HEK293 (cell line): ENCODE results near the gene MED8.

Experiments used
- CTCF ChIA-PET: fragments of 350-600 bp; formaldehyde crosslinking; extraction: SDS; loops from one replicate; lab custom pipeline; 2021; ENCODE audit warnings: antibody characterized with exemption; lab: Yijun Ruan, JAX
- POLR2A ChIA-PET: fragments of 300-600 bp; formaldehyde crosslinking; extraction: SDS; loops from one replicate; lab custom pipeline; 2020; ENCODE audit warnings: antibody characterized with exemption, inconsistent platforms; lab: Yijun Ruan, JAX
- H3K27ac ChIP-seq: fragments of 200-500 bp; sonication (Bioruptor generic); 2 replicates; pipeline ENCODE4 v1.5.1; 2014; ENCODE audit warnings: low read depth, low read length, control low read depth, inconsistent platforms; ENCODE audit errors: extremely low read depth
- H3K36me3 ChIP-seq, 2 experiments: fragments of 200-500 bp in 1 of 2; sonication (Bioruptor generic) in 1 of 2; 1 replicate in 1 of 2; 2 replicates in 1 of 2; pipeline ENCODE4 v1.5.1; 2014 to 2017; ENCODE audit warnings: inconsistent platforms in 2 of 2, low read length in 2 of 2; ENCODE audit not compliant: control insufficient read depth in 2 of 2, insufficient read depth in 1 of 2
- H3K4me1 ChIP-seq: fragments of 200-500 bp; sonication (Bioruptor generic); 2 replicates; pipeline ENCODE4 v1.5.1; 2014; ENCODE audit warnings: mild to moderate bottlenecking, low read length, inconsistent platforms; ENCODE audit not compliant: control insufficient read depth, insufficient read depth
- H3K4me3 ChIP-seq: 2 replicates; pipeline ENCODE4 v1.5.1; 2011; ENCODE audit warnings: low read depth, mild to moderate bottlenecking, control low read depth, low read length, moderate library complexity
- H3K9me3 ChIP-seq: fragments of 200-500 bp; sonication (Bioruptor generic); 2 replicates; pipeline ENCODE4 v1.5.1; 2014; ENCODE audit warnings: low read depth, low read length, inconsistent platforms; ENCODE audit not compliant: control insufficient read depth, insufficient read depth
- EGR2 ChIP-seq: fragments of 450-650 bp; formaldehyde crosslinking; IDR thresholded peaks from 2 replicates; pipeline ENCODE4 v1.5.1; 2016; ENCODE audit warnings: low read depth, missing biosample characterization, missing genetic modification characterization
- KLF1 ChIP-seq: fragments of 450-650 bp; formaldehyde crosslinking; IDR thresholded peaks from 2 replicates; pipeline ENCODE4 v1.5.1; 2016; ENCODE audit warnings: missing biosample characterization, missing genetic modification characterization
- KLF8 ChIP-seq: fragments of 450-650 bp; formaldehyde crosslinking; IDR thresholded peaks from 2 replicates; pipeline ENCODE4 v1.5.1; 2016; ENCODE audit warnings: missing biosample characterization, missing genetic modification characterization
- KLF9 ChIP-seq: fragments of 450-650 bp; formaldehyde crosslinking; IDR thresholded peaks from 2 replicates; pipeline ENCODE4 v1.5.1; 2016; ENCODE audit warnings: missing biosample characterization, missing genetic modification characterization, low read depth
- REPIN1 ChIP-seq: fragments of 450-650 bp; formaldehyde crosslinking; IDR thresholded peaks from 2 replicates; pipeline ENCODE4 v1.5.1; 2017; ENCODE audit warnings: missing biosample characterization, missing genetic modification characterization, low read depth
- ZBTB21 ChIP-seq: fragments of 450-650 bp; formaldehyde crosslinking; IDR thresholded peaks from 2 replicates; pipeline ENCODE4 v1.5.1; 2017; ENCODE audit warnings: missing biosample characterization, missing genetic modification characterization
- ZBTB48 ChIP-seq: fragments of 450-650 bp; formaldehyde crosslinking; IDR thresholded peaks from 2 replicates; pipeline ENCODE4 v1.5.1; 2016; ENCODE audit warnings: missing biosample characterization, missing genetic modification characterization
- ZBTB7A ChIP-seq: fragments of 450-650 bp; formaldehyde crosslinking; IDR thresholded peaks from 2 replicates; pipeline ENCODE4 v1.5.1; 2016; ENCODE audit warnings: low read depth, missing biosample characterization, missing genetic modification characterization
- ZFP37 ChIP-seq: fragments of 450-650 bp; formaldehyde crosslinking; IDR thresholded peaks from 2 replicates; pipeline ENCODE4 v1.5.1; 2016; ENCODE audit warnings: missing biosample characterization, missing genetic modification characterization
- ZFP41 ChIP-seq: fragments of 450-650 bp; formaldehyde crosslinking; IDR thresholded peaks from 2 replicates; pipeline ENCODE4 v1.5.1; 2016; ENCODE audit warnings: missing biosample characterization, missing genetic modification characterization, borderline replicate concordance
- ZNF121 ChIP-seq: fragments of 450-650 bp; formaldehyde crosslinking; IDR thresholded peaks from 2 replicates; pipeline ENCODE4 v1.5.1; 2016; ENCODE audit warnings: missing biosample characterization, missing genetic modification characterization
- ZNF133 ChIP-seq: fragments of 450-650 bp; formaldehyde crosslinking; IDR thresholded peaks from 2 replicates; pipeline ENCODE4 v1.5.1; 2016; ENCODE audit warnings: missing biosample characterization, missing genetic modification characterization
- ZNF146 ChIP-seq: fragments of 450-650 bp; formaldehyde crosslinking; IDR thresholded peaks from 2 replicates; pipeline ENCODE4 v1.5.1; 2016; ENCODE audit warnings: missing biosample characterization, missing genetic modification characterization
- ZNF184 ChIP-seq: fragments of 450-650 bp; IDR thresholded peaks from 2 replicates; pipeline ENCODE4 v1.5.1; 2018; ENCODE audit warnings: missing biosample characterization, mild to moderate bottlenecking, missing genetic modification characterization
- ZNF2 ChIP-seq: fragments of 450-650 bp; formaldehyde crosslinking; IDR thresholded peaks from 2 replicates; pipeline ENCODE4 v1.5.1; 2016; ENCODE audit warnings: missing biosample characterization, missing genetic modification characterization
- ZNF211 ChIP-seq: fragments of 450-650 bp; formaldehyde crosslinking; IDR thresholded peaks from 2 replicates; pipeline ENCODE4 v1.5.1; 2016; ENCODE audit warnings: low read depth, missing biosample characterization, missing genetic modification characterization
- ZNF223 ChIP-seq: fragments of 450-650 bp; formaldehyde crosslinking; IDR thresholded peaks from 2 replicates; pipeline ENCODE4 v1.5.1; 2016; ENCODE audit warnings: missing biosample characterization, missing genetic modification characterization
- ZNF37A ChIP-seq: fragments of 450-650 bp; IDR thresholded peaks from 2 replicates; pipeline ENCODE4 v1.5.1; 2018; ENCODE audit warnings: missing biosample characterization, missing genetic modification characterization
- ZNF391 ChIP-seq: fragments of 450-650 bp; formaldehyde crosslinking; IDR thresholded peaks from 2 replicates; pipeline ENCODE4 v1.5.1; 2016; ENCODE audit warnings: low read depth, missing biosample characterization, missing genetic modification characterization, borderline replicate concordance
- ZNF423 ChIP-seq: fragments of 450-650 bp; formaldehyde crosslinking; IDR thresholded peaks from 2 replicates; pipeline ENCODE4 v1.5.1; 2016; ENCODE audit warnings: missing biosample characterization, missing genetic modification characterization
- ZNF555 ChIP-seq: fragments of 450-650 bp; formaldehyde crosslinking; conservative IDR thresholded peaks from 2 replicates; pipeline ENCODE4 v1.5.1; 2017; ENCODE audit warnings: missing biosample characterization, mild to moderate bottlenecking, missing genetic modification characterization, inconsistent platforms
- ZNF558 ChIP-seq: fragments of 450-650 bp; formaldehyde crosslinking; IDR thresholded peaks from 2 replicates; pipeline ENCODE4 v1.5.1; 2016; ENCODE audit warnings: missing biosample characterization, missing genetic modification characterization
- ZNF623 ChIP-seq: fragments of 450-650 bp; formaldehyde crosslinking; IDR thresholded peaks from 2 replicates; pipeline ENCODE4 v1.5.1; 2016; ENCODE audit warnings: missing biosample characterization, missing genetic modification characterization
- ZNF747 ChIP-seq: fragments of 450-650 bp; formaldehyde crosslinking; IDR thresholded peaks from 2 replicates; pipeline ENCODE4 v1.5.1; 2016; ENCODE audit warnings: missing biosample characterization, missing genetic modification characterization
- ZNF76 ChIP-seq: fragments of 450-650 bp; formaldehyde crosslinking; IDR thresholded peaks from 2 replicates; pipeline ENCODE4; 2016; ENCODE audit warnings: low read depth, missing biosample characterization, missing genetic modification characterization, borderline replicate concordance
- ZXDB ChIP-seq: fragments of 450-650 bp; formaldehyde crosslinking; IDR thresholded peaks from 2 replicates; pipeline ENCODE4 v1.5.1; 2016; ENCODE audit warnings: missing biosample characterization, missing genetic modification characterization
- TF ChIP-seq, protein P1 (sequence below): fragments of 450-650 bp; formaldehyde crosslinking; IDR thresholded peaks from 2 replicates; pipeline ENCODE4 v1.5.1; 2016; ENCODE audit warnings: missing biosample characterization, missing genetic modification characterization
- TF ChIP-seq, protein P2 (sequence below): fragments of 450-650 bp; formaldehyde crosslinking; conservative IDR thresholded peaks from 2 replicates; pipeline ENCODE4 v1.5.1; 2016; ENCODE audit warnings: low read depth, missing biosample characterization, missing genetic modification characterization
- TF ChIP-seq, protein P3 (sequence below): fragments of 450-650 bp; formaldehyde crosslinking; IDR thresholded peaks from 2 replicates; pipeline ENCODE4 v1.5.1; 2017; ENCODE audit warnings: missing biosample characterization, missing genetic modification characterization

Gene MED8

DNA sequence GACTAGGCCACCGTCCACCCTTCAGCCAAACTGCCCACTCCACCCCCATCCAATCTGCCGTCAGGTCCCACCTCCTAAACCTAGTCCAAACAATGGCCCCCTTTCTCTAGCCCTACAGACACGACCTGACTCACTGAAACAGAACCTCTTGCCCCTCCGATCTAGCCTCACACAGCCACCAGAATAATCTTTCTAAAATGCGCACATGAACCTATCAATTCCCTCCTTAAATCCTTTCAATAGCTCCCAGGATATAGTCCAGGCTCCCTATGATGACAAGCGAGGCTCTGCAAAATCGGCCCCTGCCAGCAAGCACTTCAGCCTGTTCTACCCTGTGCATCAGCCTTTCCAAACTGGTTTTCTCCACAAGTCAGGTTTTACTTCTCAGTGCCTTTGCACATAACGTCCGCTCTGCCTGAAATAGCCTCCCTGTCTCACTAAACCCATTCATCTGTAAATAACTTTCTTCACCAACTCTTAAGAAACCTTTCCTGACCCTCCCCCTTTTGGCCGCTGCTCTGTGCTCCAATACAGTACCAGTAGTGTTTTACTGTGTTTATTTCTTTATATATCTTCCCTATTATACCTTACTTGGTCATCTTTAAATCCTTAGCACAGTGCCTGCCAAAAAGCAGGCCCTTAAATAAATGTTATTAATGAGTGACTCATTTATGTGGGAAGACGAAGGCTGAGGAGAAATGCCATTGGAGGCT lies 39.9 kb downstream of the MED8 start (continued):
- TF ChIP-seq KLF8 (tag by site-specific recombination) (peak; percentile 63; the same call in 1 of the 2 replicates), ZFP37 (tag by site-specific recombination) (no peak), ZNF2 (tag by site-specific recombination) (peak; percentile 6; the same call in 1 of the 2 replicates), ZNF391 (peak; percentile 5; the same call in 1 of the 2 replicates), ZBTB48 (tag by site-specific recombination) (no peak), ZBTB7A (tag by site-specific recombination) (no peak), ZNF555 (no peak), ZNF623 (tag by site-specific recombination) (peak; percentile 44), ZNF133 (tag by site-specific recombination) (peak; percentile 30; the same call in 1 of the 2 replicates)
- TF ChIP-seq, protein P1, sequence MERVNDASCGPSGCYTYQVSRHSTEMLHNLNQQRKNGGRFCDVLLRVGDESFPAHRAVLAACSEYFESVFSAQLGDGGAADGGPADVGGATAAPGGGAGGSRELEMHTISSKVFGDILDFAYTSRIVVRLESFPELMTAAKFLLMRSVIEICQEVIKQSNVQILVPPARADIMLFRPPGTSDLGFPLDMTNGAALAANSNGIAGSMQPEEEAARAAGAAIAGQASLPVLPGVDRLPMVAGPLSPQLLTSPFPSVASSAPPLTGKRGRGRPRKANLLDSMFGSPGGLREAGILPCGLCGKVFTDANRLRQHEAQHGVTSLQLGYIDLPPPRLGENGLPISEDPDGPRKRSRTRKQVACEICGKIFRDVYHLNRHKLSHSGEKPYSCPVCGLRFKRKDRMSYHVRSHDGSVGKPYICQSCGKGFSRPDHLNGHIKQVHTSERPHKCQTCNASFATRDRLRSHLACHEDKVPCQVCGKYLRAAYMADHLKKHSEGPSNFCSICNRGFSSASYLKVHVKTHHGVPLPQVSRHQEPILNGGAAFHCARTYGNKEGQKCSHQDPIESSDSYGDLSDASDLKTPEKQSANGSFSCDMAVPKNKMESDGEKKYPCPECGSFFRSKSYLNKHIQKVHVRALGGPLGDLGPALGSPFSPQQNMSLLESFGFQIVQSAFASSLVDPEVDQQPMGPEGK (tag by site-specific recombination) = peak; percentile 68; the same call in 1 of the 2 replicates

DNA sequence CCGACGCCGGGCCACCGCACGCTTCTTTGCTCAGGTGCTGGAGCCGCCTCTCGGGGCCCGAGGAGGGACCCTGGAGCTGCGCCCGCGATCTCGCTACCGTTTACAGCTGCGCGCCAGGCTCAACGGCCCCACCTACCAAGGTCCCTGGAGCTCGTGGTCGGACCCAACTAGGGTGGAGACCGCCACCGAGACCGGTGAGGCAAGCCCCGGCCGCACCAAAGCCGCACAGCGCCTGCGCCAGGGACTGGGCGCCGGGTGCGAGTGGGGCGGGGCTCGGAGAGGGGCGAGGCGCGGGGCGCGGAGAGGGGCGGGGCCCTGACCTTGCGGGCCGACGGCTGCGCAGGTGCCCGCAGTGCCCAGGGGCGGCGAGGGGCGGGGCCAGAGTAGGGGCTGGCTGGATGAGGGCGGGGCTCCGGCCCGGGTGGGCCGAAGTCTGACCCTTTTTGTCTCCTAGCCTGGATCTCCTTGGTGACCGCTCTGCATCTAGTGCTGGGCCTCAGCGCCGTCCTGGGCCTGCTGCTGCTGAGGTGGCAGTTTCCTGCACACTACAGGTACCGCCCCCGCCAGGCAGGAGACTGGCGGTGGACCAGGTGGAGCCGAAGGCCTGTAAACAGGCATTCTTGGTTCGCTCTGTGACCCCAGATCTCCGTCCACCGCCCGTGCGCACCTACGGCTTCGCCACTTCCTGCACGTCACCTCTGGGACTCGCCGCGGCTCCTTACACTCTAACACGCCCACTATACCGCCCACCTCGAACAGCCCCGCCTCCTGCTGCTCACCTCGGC lies 40.6 kb downstream of the MED8 start:
- ChIA-PET POLR2A (interaction anchor here (0.6 to 2.3 kb wide), 8 partner anchors 9 to 301 kb away, joined by 3 to 32 read pairs (median 4); partner anchors contain the start of genes CDC20, ELOVL1 and KDM4A), CTCF (interaction anchor here (0.7 to 2.1 kb wide), 3 partner anchors 9 to 55 kb away, joined by 3 to 6 read pairs (median 3); partner anchors contain the start of gene CDC20)
- Histone ChIP-seq H3K9me3 (no peaks in the 10 kb centered on the region), H3K27ac (peak overlapping the region; percentile 77), H3K4me3 (peak overlapping the region; percentile 55), H3K36me3 (no peaks in the 10 kb centered on the region), H3K4me1 (0 out of 2 replicates have a peak, but pooled peaks cover 3% of the 10 kb centered on the region)
- TF ChIP-seq ZNF423 (tag by site-specific recombination) = peak; percentile 51; the same call in 1 of the 2 replicates
- TF ChIP-seq ZNF133 (tag by site-specific recombination) = no peak
- peak; percentile 58 for TF ChIP-seq ZXDB (tag by site-specific recombination)
- TF ChIP-seq ZNF37A (tag by site-specific recombination) = no peak
- TF ChIP-seq ZNF223 = peak; percentile 78; the same call in 1 of the 2 replicates
- TF ChIP-seq KLF9 (tag by site-specific recombination) = peak; percentile 97
- peak; percentile 45 for TF ChIP-seq KLF1 (tag by site-specific recombination)
- peak; percentile 60; the same call in 1 of the 2 replicates for TF ChIP-seq ZBTB21
- TF ChIP-seq ZNF121 (tag by site-specific recombination) = peak; percentile 94
- TF ChIP-seq ZNF76 (tag by site-specific recombination) = no peak
- TF ChIP-seq, protein P2, sequence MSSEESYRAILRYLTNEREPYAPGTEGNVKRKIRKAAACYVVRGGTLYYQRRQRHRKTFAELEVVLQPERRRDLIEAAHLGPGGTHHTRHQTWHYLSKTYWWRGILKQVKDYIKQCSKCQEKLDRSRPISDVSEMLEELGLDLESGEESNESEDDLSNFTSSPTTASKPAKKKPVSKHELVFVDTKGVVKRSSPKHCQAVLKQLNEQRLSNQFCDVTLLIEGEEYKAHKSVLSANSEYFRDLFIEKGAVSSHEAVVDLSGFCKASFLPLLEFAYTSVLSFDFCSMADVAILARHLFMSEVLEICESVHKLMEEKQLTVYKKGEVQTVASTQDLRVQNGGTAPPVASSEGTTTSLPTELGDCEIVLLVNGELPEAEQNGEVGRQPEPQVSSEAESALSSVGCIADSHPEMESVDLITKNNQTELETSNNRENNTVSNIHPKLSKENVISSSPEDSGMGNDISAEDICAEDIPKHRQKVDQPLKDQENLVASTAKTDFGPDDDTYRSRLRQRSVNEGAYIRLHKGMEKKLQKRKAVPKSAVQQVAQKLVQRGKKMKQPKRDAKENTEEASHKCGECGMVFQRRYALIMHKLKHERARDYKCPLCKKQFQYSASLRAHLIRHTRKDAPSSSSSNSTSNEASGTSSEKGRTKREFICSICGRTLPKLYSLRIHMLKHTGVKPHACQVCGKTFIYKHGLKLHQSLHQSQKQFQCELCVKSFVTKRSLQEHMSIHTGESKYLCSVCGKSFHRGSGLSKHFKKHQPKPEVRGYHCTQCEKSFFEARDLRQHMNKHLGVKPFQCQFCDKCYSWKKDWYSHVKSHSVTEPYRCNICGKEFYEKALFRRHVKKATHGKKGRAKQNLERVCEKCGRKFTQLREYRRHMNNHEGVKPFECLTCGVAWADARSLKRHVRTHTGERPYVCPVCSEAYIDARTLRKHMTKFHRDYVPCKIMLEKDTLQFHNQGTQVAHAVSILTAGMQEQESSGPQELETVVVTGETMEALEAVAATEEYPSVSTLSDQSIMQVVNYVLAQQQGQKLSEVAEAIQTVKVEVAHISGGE (tag by site-specific recombination) = peak; percentile 91
- TF ChIP-seq ZNF146 = no peak
- TF ChIP-seq ZBTB48 (tag by site-specific recombination) = peak; percentile 90
- no peak for TF ChIP-seq ZNF558 (tag by site-specific recombination)
- no peak for TF ChIP-seq ZNF747
- no peak for TF ChIP-seq REPIN1 (tag by site-specific recombination)
- TF ChIP-seq KLF8 (tag by site-specific recombination) = peak; percentile 79
- TF ChIP-seq ZNF211 (tag by site-specific recombination) = no peak
- peak; percentile 36; the same call in 1 of the 2 replicates for TF ChIP-seq ZNF2 (tag by site-specific recombination)
- peak; percentile 100 for TF ChIP-seq EGR2 (tag by site-specific recombination)
- no peak for TF ChIP-seq ZNF184 (tag by site-specific recombination)
- TF ChIP-seq, protein P3, sequence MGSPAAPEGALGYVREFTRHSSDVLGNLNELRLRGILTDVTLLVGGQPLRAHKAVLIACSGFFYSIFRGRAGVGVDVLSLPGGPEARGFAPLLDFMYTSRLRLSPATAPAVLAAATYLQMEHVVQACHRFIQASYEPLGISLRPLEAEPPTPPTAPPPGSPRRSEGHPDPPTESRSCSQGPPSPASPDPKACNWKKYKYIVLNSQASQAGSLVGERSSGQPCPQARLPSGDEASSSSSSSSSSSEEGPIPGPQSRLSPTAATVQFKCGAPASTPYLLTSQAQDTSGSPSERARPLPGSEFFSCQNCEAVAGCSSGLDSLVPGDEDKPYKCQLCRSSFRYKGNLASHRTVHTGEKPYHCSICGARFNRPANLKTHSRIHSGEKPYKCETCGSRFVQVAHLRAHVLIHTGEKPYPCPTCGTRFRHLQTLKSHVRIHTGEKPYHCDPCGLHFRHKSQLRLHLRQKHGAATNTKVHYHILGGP (tag by site-specific recombination) = no peak
- no peak for TF ChIP-seq ZFP41 (tag by site-specific recombination)
